Measurements from ENCODE around the gene LRRC63.
"Not testable (repeated sequence)": the region's sequence is repeated elsewhere in the genome, so short reads cannot be mapped to it uniquely, and the experiment has no call there.

Gene LRRC63

DNA sequence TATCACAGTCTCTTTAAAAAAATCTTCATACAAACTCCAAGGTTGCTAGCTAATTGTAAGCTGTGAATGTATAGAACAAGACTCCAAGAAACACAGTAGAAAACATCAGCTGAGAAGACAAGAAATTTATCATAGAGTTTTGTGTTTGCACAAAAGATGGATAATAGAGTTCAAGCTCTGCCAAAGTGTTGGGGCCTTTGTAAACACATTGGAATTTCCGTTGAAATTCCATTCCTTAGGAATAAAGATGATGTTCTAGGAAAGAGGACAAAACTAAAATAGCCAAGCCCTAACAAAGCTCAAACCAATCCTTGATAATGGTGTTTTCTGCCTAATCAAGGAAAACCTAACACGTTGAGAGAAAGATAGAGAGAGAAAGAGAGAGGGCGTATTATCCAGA is 20.6 kb downstream of the LRRC63 start:
- FAIRE-seq (no peak), DNase-seq (ENCODE audit: low spot score) (no peak)

DNA sequence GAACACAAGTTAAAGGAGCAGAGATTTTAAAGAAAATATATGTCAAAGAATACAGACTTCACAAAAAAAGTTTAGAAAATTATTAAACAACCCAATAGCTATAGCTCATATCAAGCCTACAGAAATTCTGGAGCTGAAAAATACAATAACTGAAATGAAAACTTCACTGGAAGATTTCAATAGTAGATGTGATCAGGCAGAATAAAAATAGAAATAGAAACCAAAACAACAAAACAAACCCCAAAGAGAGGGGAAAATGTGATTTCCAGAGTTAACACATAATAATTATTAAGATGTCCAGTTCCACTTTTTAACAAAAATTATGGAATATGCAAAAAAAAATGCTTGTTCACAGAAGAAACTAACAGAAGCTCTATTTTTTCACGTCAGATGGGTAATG is 23.6 kb downstream of the LRRC63 start:
- FAIRE-seq (no peak), DNase-seq (ENCODE audit: low spot score) (no peak)

DNA sequence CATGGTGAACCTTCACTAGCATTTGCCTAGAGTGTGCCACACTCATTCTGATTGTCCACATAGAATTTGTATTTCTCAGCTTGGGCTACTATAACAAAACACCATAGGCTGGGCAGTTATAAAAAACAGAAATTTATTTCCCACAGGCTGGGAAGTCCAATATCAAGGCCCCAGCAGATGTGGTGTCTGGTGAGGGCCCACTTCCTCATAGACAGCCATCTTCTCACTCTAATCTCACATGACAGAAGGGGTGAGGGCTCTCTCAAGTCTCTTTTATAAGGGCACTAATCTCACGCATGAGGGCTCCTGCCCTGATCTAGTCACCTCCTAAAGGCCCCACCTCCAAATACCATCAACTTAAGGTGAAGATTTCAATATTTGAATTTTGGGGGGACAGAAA is 53.6 kb downstream of the LRRC63 start:
- DNase-seq (ENCODE audit: low spot score) (no peak), FAIRE-seq (no peak)

DNA sequence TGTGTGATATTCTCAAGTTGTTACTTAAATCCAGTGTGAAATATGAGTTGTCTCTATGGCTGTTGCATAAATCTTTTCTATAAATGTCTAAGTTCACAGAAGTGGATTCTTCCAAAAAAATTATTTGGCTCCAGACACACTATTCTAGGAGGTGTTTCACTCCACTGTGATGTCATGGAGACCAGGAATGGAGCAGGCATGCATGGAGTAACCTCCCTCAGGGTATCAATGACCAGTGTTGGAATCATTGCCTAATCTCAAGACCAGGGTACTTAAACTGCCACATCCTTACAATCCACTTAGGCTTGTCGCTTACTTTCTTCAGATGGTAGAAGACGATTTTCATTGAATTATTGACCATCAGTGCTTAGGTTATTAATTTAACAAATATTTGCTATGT is 55.4 kb downstream of the LRRC63 start:
- DNase-seq (ENCODE audit: low spot score) (no peak), FAIRE-seq (no peak)

DNA sequence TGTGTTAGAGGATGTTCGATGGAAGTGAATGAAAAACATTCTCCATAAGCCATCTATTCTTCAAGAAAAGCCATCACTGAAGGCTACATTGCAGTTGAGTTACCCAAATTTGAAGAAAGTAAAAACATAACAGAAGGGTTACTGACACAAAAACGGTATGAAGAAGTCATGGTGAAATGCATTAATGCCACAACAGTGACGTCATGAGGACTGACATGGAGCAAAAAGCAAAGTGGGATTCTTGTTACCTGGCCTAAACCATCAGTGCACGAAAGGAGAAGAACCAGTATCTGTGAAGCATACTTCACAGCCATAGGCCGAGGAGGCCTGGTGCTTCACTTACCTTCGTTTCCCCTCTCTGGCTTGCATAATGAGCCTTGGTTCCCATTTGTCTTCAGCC is 58.7 kb downstream of the LRRC63 start:
- FAIRE-seq = no peak
- no peak for DNase-seq (ENCODE audit: low spot score)

DNA sequence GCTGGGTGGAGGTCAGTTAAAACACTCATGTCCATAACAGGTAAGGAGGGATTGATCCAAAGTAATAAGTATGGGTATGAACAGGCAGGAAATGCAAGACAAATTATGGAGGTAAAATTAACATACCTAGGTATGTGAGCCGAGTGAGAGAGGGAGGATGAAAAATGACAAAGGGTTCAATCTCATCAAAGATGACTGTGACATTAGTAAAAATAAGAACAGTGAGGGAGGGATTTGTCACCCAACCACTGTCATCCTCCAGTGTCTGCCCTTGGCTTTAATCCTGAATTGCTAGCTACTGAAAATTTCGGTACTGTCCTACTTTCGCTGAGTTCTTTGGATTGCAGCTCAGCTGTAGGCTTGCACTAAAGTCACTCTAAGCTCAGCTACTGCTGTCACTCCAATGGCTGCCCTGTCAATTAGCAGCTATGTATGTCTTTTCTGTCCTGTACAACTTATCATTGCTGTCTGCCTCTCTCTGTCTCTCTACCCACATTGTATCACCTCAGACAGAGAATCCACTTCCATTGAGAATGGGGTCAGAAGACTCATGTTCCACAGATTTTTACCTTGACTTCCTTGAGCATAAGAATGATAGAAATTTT is 62.5 kb downstream of the LRRC63 start:
- FAIRE-seq = no peak
- DNase-seq (ENCODE audit: low spot score) = no peak

DNA sequence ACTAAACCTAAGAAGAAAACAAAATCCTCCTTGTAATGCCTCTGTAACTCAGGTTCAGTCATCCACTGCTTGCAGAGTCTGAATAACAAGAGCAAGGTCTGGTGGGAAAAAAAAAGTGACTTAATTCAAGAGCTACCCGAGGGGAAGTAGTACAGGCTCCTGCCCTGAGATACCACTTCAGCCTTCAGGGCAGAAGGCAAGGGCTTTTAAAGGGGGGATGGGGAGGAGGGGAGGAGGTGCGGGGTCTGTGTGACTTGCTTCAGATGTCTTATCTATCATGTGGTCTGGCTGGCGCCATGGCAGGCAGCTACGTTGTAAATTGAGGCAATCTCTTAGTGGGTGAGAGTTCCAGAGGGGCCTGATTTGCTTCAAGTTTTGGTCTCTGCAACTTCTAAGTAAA is 66.7 kb downstream of the LRRC63 start:
- DNase-seq (ENCODE audit: low spot score) = no peak
- no peak for FAIRE-seq

DNA sequence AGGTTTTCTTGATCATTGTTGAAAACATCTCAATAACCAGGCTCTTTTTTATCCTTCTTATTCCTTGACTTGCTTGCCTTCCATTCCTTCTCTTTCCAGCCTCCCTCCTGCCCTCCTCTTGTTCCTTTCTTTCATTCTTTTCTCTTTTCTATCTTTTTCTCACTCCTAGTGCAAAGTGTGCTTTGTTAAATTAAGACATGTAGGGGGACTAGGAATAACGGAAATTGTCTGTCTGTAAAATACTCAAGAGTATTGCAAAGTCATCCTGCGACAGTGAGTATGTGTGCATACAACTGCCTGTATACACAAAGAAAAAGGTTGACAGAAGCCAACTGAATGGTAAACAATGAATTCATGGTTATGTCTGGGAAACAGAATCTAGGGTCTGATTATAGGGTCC is 70.1 kb downstream of the LRRC63 start:
- no peak for DNase-seq (ENCODE audit: low spot score)
- no peak for FAIRE-seq

DNA sequence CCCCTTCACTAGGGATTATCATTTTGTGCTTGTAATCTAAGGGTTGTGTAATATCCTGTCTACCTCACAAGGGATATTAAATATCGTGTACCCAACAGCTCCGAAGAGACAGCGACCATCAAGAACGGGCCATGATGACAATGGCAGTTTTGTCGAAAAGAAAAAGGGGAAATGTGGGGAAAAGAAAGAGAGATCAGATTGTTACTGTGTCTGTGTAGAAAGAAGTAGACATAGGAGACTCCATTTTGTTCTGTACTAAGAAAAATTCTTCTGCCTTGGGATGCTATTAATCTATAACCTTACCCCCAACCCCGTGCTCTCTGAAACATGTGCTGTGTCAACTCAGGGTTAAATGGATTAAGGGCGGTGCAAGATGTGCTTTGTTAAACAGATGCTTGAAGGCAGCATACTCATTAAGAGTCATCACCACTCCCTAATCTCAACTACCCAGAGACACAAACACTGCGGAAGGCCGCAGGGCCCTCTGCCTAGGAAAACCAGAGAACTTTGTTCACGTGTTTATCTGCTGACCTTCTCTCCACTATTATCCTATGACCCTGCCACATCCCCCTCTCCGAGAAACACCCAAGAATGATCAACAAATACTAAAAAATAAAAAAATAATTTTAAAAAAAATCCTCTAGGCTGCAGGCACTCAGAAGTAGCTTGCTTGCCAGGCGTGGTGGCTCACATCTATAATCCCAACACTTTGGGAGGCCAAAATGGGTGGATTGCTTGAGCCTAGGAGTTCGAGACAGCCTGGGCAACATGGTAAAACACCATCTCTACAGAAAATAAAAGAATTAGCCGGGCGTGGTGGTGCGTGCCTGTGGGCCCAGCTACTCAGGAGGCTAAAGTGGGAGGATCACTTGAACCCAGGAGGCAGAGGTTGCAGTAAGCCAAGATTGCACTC is 72.4 kb downstream of the LRRC63 start:
- not testable (repeated sequence) for FAIRE-seq; DNase-seq (ENCODE audit: low spot score)

DNA sequence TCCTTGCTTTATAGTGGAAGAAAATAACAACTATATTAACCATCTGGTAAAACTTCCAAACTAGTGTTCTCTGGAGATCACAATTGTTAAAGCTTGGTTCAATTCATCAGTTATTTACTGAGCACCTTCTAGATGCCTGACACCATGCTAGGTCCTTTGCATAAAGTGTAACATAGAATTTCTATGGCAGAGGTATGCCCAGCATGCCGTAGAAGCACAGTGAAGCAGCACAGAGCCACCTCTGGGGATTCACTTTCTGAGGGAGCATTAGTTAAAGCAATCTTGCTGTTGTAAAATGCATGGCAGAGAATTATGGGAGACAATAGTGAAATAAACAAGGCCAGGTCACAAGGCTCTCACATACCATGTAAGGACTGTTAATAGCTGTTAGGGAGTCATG is 75.2 kb downstream of the LRRC63 start:
- no peak for DNase-seq (ENCODE audit: low spot score)

DNA sequence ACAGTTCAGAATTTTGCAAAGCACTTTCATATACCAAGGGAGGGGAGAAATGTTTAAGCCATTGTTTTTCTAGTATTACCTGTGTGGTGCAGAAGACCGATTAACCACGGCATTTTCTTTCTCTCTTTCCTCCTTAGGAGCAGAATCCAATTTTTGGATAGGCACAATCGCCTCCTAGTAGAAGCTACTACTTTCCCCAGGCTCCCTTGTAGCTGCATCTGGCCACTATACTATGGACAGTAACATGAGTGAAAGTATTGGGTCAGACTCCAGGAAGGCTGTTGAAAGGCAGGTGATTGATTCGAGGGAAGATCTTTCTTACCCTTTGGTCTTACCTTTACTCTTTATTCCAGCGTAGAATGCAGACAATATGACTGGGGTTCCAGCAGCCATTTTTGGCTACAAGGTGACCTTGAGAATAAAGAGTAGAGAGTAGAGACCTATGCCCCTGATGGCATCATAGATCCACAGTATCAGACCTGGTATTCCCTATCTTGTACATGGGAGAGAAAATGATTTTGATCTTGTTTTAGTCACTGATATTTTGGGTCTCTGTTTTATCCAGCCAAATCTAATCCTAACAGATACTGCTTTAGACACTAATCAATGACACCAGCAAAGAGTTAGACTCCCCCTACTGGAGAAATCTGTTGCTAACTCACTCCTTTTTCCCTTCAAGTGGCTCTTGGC is 77.0 kb downstream of the LRRC63 start:
- peak; percentile 21 for DNase-seq (ENCODE audit: low spot score)
- FAIRE-seq = no peak

More for the DNA sequence above, 75.2 kb downstream of the LRRC63 start:
- no peak for FAIRE-seq

DNA sequence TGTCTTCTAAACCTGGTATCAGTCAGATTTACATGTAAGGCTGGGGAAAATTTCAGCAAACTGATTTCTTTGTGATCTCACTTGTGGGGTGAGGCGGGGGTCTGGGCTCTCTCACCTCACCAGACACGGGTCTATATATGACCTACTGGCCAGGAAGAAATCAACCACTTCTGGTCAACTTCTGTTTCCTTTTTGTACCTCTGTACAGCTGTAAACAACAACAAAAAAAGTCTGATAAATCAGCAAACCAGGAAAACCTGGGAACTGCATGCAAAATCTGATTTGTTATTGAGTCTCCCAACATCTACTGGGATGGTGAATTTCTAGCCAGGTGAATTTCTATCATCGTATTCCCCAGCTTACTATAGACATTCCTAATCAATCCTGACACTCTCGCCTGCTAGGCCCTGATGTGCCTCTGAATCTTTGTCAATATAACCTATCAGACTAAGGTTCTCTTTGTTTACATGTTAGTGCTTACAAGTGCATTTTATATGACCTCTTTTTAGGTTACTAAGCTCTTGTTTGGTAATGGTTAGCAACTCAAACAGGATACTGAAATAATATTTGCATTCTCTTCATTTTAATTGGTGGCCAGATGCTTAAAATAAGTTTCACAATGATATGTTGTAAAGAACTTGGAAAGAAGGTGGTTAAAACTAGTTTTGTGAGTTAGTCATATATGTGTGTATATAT is 77.7 kb downstream of the LRRC63 start:
- DNase-seq (ENCODE audit: low spot score) (no peak), FAIRE-seq (no peak)

DNA sequence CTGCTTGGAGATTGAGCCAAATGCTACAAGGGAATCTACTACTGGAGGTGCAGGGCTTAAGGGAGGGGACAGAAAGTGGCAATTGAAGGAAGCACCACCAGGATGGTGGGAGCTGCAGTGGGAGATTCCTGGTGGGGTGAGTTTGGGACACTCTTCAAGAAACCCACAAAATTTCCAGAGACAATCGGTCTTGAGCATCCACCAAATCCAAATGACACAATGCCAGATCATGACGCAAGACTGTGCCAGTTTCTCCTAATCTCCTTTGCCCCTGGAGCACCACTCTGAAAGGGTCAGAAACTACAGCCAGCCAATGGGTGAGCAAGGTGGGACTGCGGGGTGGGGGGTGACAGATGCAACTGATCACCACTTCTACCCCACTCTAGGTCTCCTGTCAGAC is 78.7 kb downstream of the LRRC63 start:
- DNase-seq (ENCODE audit: low spot score) = no peak
- FAIRE-seq = no peak

DNA sequence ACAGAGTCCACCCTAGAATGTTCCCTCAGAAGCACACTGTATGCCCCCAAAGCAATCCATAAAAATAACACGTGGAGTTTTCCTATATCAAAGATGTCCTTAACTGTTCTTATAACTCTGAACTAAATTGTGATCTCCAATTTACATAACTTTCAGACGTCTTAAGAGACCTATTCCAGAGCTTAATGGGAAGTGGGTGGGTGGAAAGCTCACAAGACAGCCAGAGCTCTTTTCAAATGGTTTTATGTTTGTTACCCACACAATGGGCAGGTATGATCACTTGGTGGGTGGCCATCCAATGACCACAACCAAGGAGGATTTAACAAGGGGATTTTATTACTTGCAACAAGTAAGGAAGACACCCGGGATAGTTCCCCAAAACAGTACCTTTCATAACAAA is 81.7 kb downstream of the LRRC63 start:
- no peak for FAIRE-seq
- no peak for DNase-seq (ENCODE audit: low spot score)

DNA sequence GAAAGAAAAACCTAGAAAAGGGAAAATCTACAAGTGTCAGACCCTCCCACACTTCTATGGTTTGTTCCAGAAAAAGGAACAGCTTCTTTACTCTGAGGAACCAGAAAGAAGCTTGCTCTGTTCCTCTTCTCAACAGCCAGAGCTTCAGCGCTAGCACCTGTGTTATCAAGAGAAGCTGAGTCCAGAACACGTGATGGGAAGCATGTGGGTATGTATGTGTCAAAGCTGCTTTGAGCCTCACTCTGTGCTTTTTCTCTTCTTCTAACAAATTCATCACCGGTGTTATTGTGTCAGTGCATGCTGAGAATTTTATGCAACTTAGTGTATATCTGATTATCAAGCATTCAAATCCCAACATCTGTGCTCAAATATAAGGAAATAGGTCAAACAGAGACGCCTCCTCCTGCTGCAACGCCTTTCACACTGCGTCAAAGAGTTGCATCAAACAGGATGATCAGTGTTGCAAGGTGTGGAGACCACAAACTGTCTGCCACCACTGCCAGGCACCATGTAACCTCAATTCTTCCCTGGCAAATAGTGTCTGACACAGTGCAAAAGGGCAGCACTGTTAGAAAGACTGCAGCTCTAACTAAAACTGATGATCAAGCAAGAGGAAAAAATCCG is 83.9 kb downstream of the LRRC63 start:
- FAIRE-seq (no peak), DNase-seq (ENCODE audit: low spot score) (peak; percentile 5)

DNA sequence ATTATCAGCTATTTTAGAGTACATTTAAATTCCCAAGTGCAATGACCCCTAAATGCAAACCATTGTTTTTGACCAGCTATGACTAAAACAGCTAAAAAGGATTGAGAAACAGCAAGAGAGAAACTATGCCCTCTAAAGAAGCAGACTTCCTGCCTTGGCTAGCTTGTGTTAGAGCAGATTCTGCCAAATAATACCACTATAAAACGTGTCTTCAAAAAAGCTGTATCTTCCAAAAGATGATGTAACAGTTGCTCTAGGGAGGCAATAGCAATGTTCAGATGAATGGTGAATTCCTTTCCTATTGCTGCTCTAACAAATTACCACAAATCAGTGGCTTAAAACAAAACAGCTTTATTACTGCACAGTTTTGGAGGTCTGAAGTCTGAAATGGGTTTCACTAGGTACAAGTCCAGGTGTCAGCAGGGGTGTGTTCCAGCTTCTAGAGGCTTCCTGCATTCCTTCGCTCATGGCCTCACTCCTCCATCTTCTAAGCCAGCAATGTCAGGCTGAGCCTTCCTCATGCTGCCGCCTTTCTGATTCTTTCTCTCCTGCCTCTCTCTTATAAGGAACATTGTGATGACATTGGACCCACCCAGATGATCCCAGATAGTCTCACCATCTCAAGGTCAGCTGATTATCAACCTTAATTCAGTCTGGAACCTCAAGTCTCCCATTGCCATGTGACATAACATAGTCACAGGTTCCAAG is 84.5 kb downstream of the LRRC63 start:
- DNase-seq (ENCODE audit: low spot score) (peak; percentile 6), FAIRE-seq (no peak)

DNA sequence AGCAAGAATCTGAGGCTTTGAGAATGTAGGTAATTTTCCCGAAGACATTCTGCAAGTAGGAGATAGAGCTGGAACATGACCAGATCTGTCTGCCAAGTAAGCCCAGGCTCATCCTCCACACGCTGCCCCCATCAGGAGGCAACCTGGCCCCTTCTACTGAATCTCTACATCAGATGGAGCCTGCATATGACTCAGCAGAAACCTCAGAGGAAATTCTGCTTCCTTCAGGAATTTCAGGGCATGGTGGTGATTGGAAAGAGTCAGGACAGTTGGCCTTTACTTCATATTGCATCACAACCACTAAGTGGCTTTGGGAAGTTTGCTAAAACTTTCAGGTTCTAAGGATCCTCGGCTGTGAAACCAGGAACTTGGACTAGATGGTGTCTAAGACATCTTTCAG is 85.2 kb downstream of the LRRC63 start:
- FAIRE-seq (no peak), DNase-seq (ENCODE audit: low spot score) (peak; percentile 21)

DNA sequence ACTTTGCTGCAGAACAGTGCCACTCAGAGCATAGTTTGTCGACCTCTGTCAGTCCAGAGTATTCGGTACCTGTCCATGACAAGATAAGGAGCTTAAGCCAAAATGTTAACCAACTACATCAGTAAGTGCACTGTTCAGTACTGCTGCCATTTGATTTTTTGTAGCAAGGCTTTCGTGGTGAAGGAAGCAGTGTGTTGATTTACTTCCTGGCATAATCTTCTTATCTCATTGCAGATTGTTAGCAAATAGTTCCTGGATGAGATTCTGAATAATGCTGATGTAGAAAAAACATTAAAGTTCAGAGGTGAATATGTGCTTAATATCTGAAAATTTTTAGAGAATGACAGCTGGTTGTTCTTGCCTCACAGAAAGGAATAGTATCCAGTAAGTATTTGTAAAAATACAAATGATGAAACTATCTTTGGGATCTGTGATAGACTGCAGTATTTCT is 85.7 kb downstream of the LRRC63 start:
- no peak for FAIRE-seq

DNA sequence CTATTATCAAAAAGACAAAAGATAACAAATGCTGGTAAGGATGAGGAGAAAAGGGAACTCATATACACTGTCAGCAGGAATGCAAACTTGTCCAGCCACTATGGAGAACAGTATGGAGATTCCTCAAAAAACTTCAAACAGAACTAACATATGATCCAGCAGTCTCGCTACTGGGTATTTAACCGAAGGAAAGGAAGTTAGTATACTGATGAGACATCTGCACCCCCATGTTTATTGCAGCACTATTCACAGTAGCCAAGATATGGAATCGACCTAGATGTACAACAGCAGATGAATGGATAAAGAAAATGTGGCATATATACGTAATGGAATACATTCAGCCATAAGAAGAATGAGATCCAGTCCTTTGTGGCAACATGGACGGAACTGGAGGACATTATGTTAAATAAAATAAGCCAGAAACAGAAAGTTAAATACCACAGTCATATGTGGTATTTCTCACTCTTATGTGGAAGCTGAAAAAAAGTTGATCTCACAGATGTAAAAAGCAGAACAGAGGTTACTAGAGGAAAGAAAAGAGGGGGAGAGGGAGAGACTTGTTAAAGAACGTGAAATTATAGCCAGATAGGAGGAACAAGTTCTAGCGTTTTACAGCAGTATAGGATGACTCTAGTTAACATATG is 92.1 kb downstream of the LRRC63 start:
- DNase-seq (ENCODE audit: low spot score) (no peak), FAIRE-seq (no peak)

More for the DNA sequence above, 85.7 kb downstream of the LRRC63 start:
- DNase-seq (ENCODE audit: low spot score) = no peak

DNA sequence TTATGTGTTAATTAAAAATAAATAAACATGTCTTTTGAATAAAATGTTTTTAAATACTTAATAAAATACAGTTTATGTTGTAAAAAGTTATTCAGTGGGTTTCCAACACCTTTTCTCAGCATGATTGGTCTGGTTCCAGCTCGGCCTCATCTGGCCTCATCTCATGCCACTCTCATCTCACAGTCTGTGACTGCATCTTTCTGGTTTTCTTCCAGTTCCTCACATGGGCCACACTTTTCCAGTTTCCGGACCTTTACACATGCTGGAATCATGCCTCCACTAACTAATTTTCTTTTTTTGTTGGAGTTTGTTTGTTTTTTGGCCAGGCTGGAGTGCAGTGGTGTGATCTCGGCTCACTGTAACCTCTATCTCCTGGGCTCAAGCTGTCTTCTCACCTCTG is 92.8 kb downstream of the LRRC63 start:
- FAIRE-seq = no peak
- DNase-seq (ENCODE audit: low spot score) = no peak
